Uterine smooth muscle cell (primary cell): ENCODE results near the gene IFFO2. TPM values are rescaled to one million over a fixed set of nuclear protein-coding genes. Genes with fewer than 3 reads are reported as not detected.

ENCODE experiments used
- total RNA-seq: library from RNA; depleted of rRNA; stranded (reverse); fragments of >200 nt; gene quantifications from 2 replicates; pipeline ENCODE4 v1.2.3, GENCODE V29; 2014

IFFO2 gene
- 7.5 and 7.6 TPM in 2 replicates for total RNA-seq

GRCh38 chr1:18956193-18957135 lies at the start of gene IFFO2:
Gene IFFO2 (minus strand): TSS chr1:18956676. CDS start chr1:18956332, 344 bp downstream.

GRCh38 chr1:18902523-18903290 lies 53.8 kb downstream of the IFFO2 start, which contains the start of gene ALDH4A1:
Gene ALDH4A1 (minus strand): TSS chr1:18902555. CDS start chr1:18902523, 32 bp downstream.

GRCh38 chr1:18859560-18859959 lies 96.9 kb downstream of the IFFO2 start, which contains the start of gene TAS1R2:
Gene TAS1R2 (minus strand): TSS chr1:18859660. CDS start chr1:18859660, 0 bp downstream.

Other genes starting within 250 kb of the IFFO2 start
- gene TAS1R2, start 97.0 kb downstream of the IFFO2 start, total RNA-seq = not detected in 2 replicates
- 9.6 and 15.9 TPM in 2 replicates for gene ALDH4A1, start 54.1 kb downstream of the IFFO2 start, total RNA-seq